ENCODE results near the gene PPM1L.

PPM1L gene

GRCh38 chr3:160784853-160785252 is 28.8 kb downstream of the PPM1L start:
- Histone ChIP-seq H2BK120ac (ENCODE audit: insufficient read depth, low read length, poor library complexity) (no peak overlapping the region), H4K91ac (ENCODE audit: low read depth, low read length) (no peak overlapping the region), H3K27ac (ENCODE audit: low read depth, low read length) (peak overlapping the region; percentile 72), H3K4me1 (ENCODE audit: control insufficient read depth in 1 of 2, insufficient read depth in 2 of 2, low read length in 2 of 2) (no peaks in the 10 kb centered on the region), H3K14ac (ENCODE audit: low read length) (no peak overlapping the region), H3K9me3 (ENCODE audit: insufficient read depth, low read depth, low read length) (no peaks in the 10 kb centered on the region), H3K9ac (ENCODE audit: low read length) (no peak overlapping the region), H3K23ac (ENCODE audit: low read length) (no peak overlapping the region), H2BK5ac (ENCODE audit: low read depth, low read length, poor library complexity) (no peak overlapping the region), H3K18ac (ENCODE audit: low read length) (no peak overlapping the region), H4K8ac (ENCODE audit: low read depth, low read length) (no peak overlapping the region), H3K4me2 (ENCODE audit: low read length) (peak overlapping the region; percentile 42), H3K4me3 (ENCODE audit: low read depth, low read length) (no peak overlapping the region), H3K79me2 (ENCODE audit: control insufficient read depth, insufficient read depth, low read length, poor library complexity) (no peaks in the 10 kb centered on the region), H2AFZ (ENCODE audit: insufficient read depth, low read length, poor library complexity) (no peak overlapping the region), H3K79me1 (ENCODE audit: low read length) (no peaks in the 10 kb centered on the region), H2AK5ac (ENCODE audit: low read length) (no peak overlapping the region), H3K4ac (ENCODE audit: low read depth, low read length) (no peak overlapping the region), H4K12ac (ENCODE audit: low read depth, low read length) (no peak overlapping the region), H3K36me3 (ENCODE audit: control insufficient read depth in 1 of 2, insufficient read depth in 2 of 2, low read length in 2 of 2) (no peaks in the 10 kb centered on the region), H2BK12ac (ENCODE audit: low read length) (no peak overlapping the region), H3K27me3 (ENCODE audit: insufficient read depth, low read length) (no peaks in the 10 kb centered on the region)
- DNase-seq: peak in 1 of 2 donors; percentile 23

GRCh38 chr3:160790726-160791125 is 34.7 kb downstream of the PPM1L start:
- Histone ChIP-seq H2BK5ac (ENCODE audit: low read depth, low read length, poor library complexity) (no peak overlapping the region), H3K23ac (ENCODE audit: low read length) (no peak overlapping the region), H3K4me3 (ENCODE audit: low read depth, low read length) (no peak overlapping the region), H3K4ac (ENCODE audit: low read depth, low read length) (no peak overlapping the region), H3K27me3 (ENCODE audit: insufficient read depth, low read length) (no peaks in the 10 kb centered on the region), H4K8ac (ENCODE audit: low read depth, low read length) (no peak overlapping the region), H2AFZ (ENCODE audit: insufficient read depth, low read length, poor library complexity) (no peak overlapping the region), H3K79me1 (ENCODE audit: low read length) (no peaks in the 10 kb centered on the region), H3K9ac (ENCODE audit: low read length) (no peak overlapping the region), H3K9me3 (ENCODE audit: insufficient read depth, low read depth, low read length) (no peaks in the 10 kb centered on the region), H2BK120ac (ENCODE audit: insufficient read depth, low read length, poor library complexity) (no peak overlapping the region), H3K79me2 (ENCODE audit: control insufficient read depth, insufficient read depth, low read length, poor library complexity) (no peaks in the 10 kb centered on the region), H4K91ac (ENCODE audit: low read depth, low read length) (no peak overlapping the region), H3K27ac (ENCODE audit: low read depth, low read length) (no peak overlapping the region), H2BK12ac (ENCODE audit: low read length) (no peak overlapping the region), H3K4me2 (ENCODE audit: low read length) (no peak overlapping the region), H2AK5ac (ENCODE audit: low read length) (no peak overlapping the region), H3K14ac (ENCODE audit: low read length) (no peak overlapping the region), H3K36me3 (ENCODE audit: control insufficient read depth in 1 of 2, insufficient read depth in 2 of 2, low read length in 2 of 2) (no peaks in the 10 kb centered on the region), H4K12ac (ENCODE audit: low read depth, low read length) (no peak overlapping the region), H3K18ac (ENCODE audit: low read length) (no peak overlapping the region), H3K4me1 (ENCODE audit: control insufficient read depth in 1 of 2, insufficient read depth in 2 of 2, low read length in 2 of 2) (no peaks in the 10 kb centered on the region)
- DNase-seq: no peak
- 100% methylated on average over 1 of the region's 2 CpGs for WGBS (ENCODE audit: extremely low coverage, insufficient coverage, insufficient read length)

GRCh38 chr3:160792540-160792939 is 36.5 kb downstream of the PPM1L start:
- Histone ChIP-seq H4K8ac (ENCODE audit: low read depth, low read length) (no peak overlapping the region), H3K9me3 (ENCODE audit: insufficient read depth, low read depth, low read length) (no peaks in the 10 kb centered on the region), H3K9ac (ENCODE audit: low read length) (no peak overlapping the region), H3K18ac (ENCODE audit: low read length) (no peak overlapping the region), H3K79me1 (ENCODE audit: low read length) (no peaks in the 10 kb centered on the region), H3K4me3 (ENCODE audit: low read depth, low read length) (no peak overlapping the region), H3K36me3 (ENCODE audit: control insufficient read depth in 1 of 2, insufficient read depth in 2 of 2, low read length in 2 of 2) (no peaks in the 10 kb centered on the region), H4K12ac (ENCODE audit: low read depth, low read length) (no peak overlapping the region), H2BK12ac (ENCODE audit: low read length) (no peak overlapping the region), H3K4ac (ENCODE audit: low read depth, low read length) (no peak overlapping the region), H3K14ac (ENCODE audit: low read length) (no peak overlapping the region), H3K27me3 (ENCODE audit: insufficient read depth, low read length) (no peaks in the 10 kb centered on the region), H3K23ac (ENCODE audit: low read length) (no peak overlapping the region), H3K4me2 (ENCODE audit: low read length) (no peak overlapping the region), H2BK120ac (ENCODE audit: insufficient read depth, low read length, poor library complexity) (no peak overlapping the region), H2BK5ac (ENCODE audit: low read depth, low read length, poor library complexity) (no peak overlapping the region), H4K91ac (ENCODE audit: low read depth, low read length) (no peak overlapping the region), H2AFZ (ENCODE audit: insufficient read depth, low read length, poor library complexity) (no peak overlapping the region), H3K4me1 (ENCODE audit: control insufficient read depth in 1 of 2, insufficient read depth in 2 of 2, low read length in 2 of 2) (peaks cover 0 to 2% of the 10 kb centered on the region in 2 experiments), H3K27ac (ENCODE audit: low read depth, low read length) (no peak overlapping the region), H3K79me2 (ENCODE audit: control insufficient read depth, insufficient read depth, low read length, poor library complexity) (no peaks in the 10 kb centered on the region), H2AK5ac (ENCODE audit: low read length) (no peak overlapping the region)
- no peak for DNase-seq
- WGBS (ENCODE audit: extremely low coverage, insufficient coverage, insufficient read length): no CpG with 5 or more reads among the region's 2 CpGs

GRCh38 chr3:160793722-160794252 is 37.8 kb downstream of the PPM1L start:
- H3K4me1 ChIP-seq (ENCODE audit: control insufficient read depth in 1 of 2, insufficient read depth in 2 of 2, low read length in 2 of 2): peaks cover 0 to 2% of the 10 kb centered on the region in 2 experiments
- H3K27ac ChIP-seq (ENCODE audit: low read depth, low read length): no peak overlapping the region
- no peaks in the 10 kb centered on the region for H3K36me3 ChIP-seq (ENCODE audit: control insufficient read depth in 1 of 2, insufficient read depth in 2 of 2, low read length in 2 of 2)
- no CpG with 5 or more reads among the region's 1 CpG for whole genome bisulfite sequencing (ENCODE audit: extremely low coverage, insufficient coverage, insufficient read length)
- no peak overlapping the region for H3K4ac ChIP-seq (ENCODE audit: low read depth, low read length)
- H3K4me2 ChIP-seq (ENCODE audit: low read length): no peak overlapping the region
- H2BK5ac ChIP-seq (ENCODE audit: low read depth, low read length, poor library complexity): no peak overlapping the region
- H3K9ac ChIP-seq (ENCODE audit: low read length): no peak overlapping the region
- H2AFZ ChIP-seq (ENCODE audit: insufficient read depth, low read length, poor library complexity): no peak overlapping the region
- no peak overlapping the region for H3K18ac ChIP-seq (ENCODE audit: low read length)
- H3K27me3 ChIP-seq (ENCODE audit: insufficient read depth, low read length): no peaks in the 10 kb centered on the region
- H3K79me2 ChIP-seq (ENCODE audit: control insufficient read depth, insufficient read depth, low read length, poor library complexity): no peaks in the 10 kb centered on the region
- H4K12ac ChIP-seq (ENCODE audit: low read depth, low read length): no peak overlapping the region
- no peak overlapping the region for H4K8ac ChIP-seq (ENCODE audit: low read depth, low read length)
- DNase-seq: no peak
- H4K91ac ChIP-seq (ENCODE audit: low read depth, low read length): no peak overlapping the region
- no peak overlapping the region for H2AK5ac ChIP-seq (ENCODE audit: low read length)
- H2BK12ac ChIP-seq (ENCODE audit: low read length): no peak overlapping the region
- no peak overlapping the region for H3K23ac ChIP-seq (ENCODE audit: low read length)
- no peaks in the 10 kb centered on the region for H3K79me1 ChIP-seq (ENCODE audit: low read length)
- no peak overlapping the region for H2BK120ac ChIP-seq (ENCODE audit: insufficient read depth, low read length, poor library complexity)
- H3K9me3 ChIP-seq (ENCODE audit: insufficient read depth, low read depth, low read length): no peaks in the 10 kb centered on the region
- H3K14ac ChIP-seq (ENCODE audit: low read length): no peak overlapping the region
- no peak overlapping the region for H3K4me3 ChIP-seq (ENCODE audit: low read depth, low read length)

Data from trophoblast cell (in vitro differentiated cells and primary cell).